NB4 (cell line): Measurements from ENCODE around the gene SPACA7.

ENCODE experiments used
- CTCF ChIP-seq: IDR thresholded peaks from one replicate; pipeline ENCODE4 v1.5.1; 2012; ENCODE audit warnings: low read depth, low read length
- MAX ChIP-seq: IDR thresholded peaks from 2 replicates; pipeline ENCODE4 v1.6.1; 2011; ENCODE audit warnings: low read depth, low read length
- MYC ChIP-seq: IDR thresholded peaks from 2 replicates; pipeline ENCODE4 v1.6.1; 2011; ENCODE audit warnings: low read depth, low read length
- POLR2A ChIP-seq: IDR thresholded peaks from 2 replicates; pipeline ENCODE4 v1.6.1; 2011; ENCODE audit warnings: mild to moderate bottlenecking; ENCODE audit not compliant: insufficient read length; ENCODE audit errors: extremely low read depth

GRCh38 chr13:112345826-112346172 is 30.4 kb upstream of the SPACA7 start:
- TF ChIP-seq POLR2A (no peak), CTCF (no peak), MYC (no peak), MAX (no peak)
